HG02840 (cell line): ENCODE results near the gene MZT2A.
"Not testable (repeated sequence)": the region's sequence is repeated elsewhere in the genome, so short reads cannot be mapped to it uniquely, and the experiment has no call there.

Source experiments
- ATAC-seq: cut with Tn5 transposase; IDR thresholded peaks from one replicate; pipeline ENCODE4 v1.9.1; 2021; ENCODE audit warnings: mild to moderate bottlenecking, moderate library complexity, moderate number of reproducible peaks; ENCODE audit not compliant: unreplicated experiment, low FRiP score

MZT2A gene

DNA sequence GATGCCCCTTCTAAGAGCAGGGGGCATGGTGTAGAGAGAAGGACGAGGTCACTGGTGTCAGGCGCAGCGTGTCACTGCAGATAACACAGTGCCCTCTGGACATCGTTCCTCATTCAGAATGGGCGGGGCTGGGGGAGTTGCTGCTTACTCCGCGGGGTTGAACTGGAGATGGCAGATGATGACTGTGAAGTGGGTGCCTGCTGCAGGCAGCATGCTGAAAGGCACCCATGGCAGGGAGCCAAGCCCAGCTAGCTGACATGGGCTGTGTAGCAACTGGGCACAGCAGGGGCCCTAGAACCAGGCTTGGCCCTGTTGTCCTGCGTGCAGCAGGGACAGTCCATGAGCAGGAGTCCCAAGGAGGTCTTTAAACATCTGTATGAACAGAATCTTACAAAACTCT lies 20.6 kb downstream of the MZT2A start:
- not testable (repeated sequence) for ATAC-seq

DNA sequence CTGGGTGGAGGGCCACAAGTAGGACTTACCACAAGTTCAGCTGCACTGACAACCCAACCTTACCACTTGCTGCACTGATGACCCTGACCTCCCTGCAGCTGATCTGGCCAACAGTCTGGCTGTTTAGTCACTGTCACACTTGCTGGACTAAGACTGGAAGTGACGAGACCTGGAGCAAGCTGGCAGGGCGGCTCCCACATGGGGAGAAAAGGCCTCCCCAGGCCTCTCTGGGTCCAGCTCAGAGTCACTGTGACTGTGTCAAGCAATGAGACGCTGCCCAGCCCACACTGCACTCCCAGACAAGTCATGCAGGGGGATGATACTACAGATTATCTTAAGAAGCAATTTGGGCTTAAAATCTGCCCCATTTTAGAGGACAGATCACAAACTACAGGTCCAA lies 21.3 kb downstream of the MZT2A start:
- not testable (repeated sequence) for ATAC-seq

DNA sequence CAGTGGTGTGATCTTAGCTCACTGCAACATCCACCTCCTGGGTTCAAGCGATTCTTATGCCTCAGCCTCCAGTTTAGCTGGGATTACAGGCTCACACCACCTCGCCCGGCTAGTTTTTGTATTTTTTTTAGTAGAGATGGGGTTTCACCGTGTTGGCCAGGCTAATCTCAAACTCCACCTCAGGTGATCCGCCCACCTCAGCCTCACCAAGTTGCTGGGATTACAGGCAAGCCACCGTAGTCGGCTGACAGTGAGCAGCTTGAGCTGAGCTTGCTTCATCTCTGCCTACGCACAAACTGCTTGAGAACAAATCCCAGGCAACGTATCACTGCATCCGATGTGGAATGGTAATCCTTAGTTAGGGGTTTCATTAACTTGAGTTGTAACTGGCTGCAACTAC lies 24.5 kb downstream of the MZT2A start:
- not testable (repeated sequence) for ATAC-seq

DNA sequence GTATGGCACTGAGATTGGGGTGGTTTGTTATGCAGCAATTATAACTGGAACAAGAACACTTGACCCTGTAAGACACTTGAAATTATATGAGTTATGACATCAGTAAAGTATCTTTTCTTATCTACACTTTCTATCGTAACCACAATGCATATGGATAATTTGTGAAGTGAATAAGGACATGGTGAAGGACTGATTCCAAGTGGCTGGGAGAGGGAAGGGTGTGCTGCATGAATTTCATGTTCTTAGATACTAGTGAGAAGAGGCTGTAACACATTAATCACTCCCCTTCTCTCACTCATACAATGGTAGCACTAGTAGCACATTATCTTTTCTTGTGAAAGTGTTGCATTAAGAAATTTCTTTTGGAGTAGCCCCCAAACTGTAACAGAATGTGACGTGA lies 37.3 kb downstream of the MZT2A start:
- ATAC-seq: not testable (repeated sequence)

DNA sequence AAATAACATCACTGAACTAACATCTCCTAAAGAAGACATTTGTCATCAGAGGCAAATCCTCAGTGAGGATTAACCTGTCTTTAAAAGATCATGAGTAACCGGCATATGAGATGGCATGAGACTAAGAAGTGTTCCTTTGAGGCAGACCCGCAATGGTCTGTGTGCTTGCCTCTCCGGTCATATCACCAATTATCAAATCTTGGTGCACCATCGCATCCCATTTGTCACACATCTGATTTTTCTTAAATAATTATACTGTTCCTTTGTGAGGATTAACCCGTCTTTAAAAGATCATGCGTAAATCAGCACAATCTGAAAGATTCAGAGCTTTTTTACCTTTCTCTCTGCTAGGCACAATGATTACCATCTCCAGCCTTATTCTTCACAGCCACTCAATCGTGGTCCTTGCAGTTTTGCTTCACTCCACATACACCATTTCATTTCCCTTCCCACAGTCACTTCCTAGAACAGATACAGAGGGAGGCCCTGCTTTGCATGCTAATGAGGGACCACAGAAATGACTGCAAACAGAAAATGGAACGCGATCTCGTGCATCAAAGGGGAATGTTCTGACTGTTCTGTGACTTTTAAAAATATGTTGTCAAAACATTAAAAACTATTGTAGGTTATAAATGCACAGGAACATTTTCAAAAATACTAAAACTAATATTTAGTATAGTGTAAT lies 40.8 kb downstream of the MZT2A start:
- peak; percentile 81 for ATAC-seq

DNA sequence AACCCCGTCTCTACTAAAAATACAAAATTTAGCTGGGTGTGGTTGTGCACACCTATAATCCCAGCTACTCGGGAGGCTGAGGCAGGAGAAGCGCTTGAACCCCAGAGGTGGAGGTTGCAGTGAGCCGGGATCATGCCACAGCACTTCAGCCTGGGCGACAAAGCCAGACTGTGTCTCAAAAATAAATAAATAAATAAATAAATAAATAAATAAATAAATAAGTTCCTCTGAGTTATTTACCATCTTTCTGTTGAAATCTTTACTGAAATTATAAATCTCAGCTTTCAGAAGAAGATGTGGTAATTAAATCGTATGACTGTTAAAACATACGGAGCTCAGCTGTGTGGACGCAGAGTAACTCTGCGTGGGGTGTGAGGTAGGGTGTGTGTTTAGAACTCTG lies 44.2 kb downstream of the MZT2A start:
- not testable (repeated sequence) for ATAC-seq

DNA sequence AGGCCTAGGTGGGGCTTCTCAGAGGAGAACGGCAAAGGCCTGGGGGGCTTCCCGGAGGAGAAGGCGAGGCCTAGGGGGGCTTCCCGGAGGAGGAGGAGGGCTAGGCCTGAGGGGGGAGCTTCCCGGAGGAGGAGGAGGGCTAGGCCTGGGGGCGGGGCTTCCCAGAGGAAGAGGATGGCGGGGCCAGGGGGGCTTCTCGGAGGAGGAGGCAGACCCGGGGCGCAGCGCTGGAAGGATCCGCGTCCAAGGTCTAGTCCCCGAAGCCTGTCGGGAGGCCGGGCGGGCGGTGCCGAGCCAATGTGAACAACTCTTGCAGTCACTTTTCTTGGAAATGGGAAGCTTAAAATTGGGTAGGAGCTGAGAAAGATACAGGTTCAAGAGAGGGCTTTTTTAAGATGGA lies 46.3 kb downstream of the MZT2A start:
- no peak for ATAC-seq

DNA sequence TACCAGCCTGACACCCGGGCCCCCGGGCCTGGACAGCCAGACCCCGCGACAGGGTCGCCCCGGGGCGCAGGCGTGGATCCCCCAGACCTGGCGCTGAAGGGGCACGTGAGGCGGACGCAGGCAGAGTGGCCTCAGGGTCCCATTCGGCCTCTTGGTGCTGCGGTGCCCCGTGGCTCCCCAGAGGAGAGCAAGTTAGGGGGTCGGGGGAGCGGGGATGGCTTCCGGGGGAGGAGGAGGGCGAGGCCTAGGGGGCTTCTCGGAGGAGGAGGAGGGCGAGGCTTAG lies 46.7 kb downstream of the MZT2A start:
- ATAC-seq: not testable (repeated sequence)

DNA sequence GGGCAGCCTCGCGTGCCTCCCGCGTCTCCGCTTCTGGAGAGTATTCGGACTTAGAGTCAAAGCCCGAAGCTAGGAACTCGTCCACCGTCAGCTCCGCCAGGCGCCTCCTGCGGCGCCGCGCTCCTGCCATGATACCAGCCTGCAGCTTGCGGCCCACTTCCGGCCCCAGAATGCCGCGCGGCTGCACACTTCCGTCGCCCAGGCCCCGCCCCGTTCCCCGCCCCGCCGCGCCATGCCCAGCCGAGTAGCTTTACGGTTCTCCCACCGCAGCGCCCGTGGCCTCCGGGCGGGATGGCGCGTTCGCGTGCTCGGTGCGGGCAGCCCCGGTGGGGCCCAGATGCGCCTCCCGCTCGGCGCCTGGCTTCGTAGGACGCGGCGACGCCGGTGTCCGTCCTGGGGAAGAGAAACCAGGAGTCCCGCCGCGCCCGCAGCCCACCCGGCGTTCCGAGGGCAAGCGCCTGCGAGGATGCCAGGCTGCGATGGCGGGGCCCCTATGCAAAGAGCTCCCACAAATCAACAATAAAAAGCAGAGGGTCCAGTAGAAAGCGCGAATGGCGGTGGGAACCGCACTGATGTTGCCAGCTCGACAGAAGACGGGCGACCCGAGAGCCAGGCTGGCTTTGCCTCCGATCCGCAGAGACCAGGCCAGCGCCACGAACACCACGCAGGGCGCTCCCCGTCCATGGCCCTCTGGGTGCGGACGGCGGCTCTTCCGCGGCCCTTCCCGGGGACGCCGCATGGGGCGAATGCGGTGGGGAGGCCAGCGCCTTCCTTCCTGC lies 47.3 kb downstream of the MZT2A start:
- ATAC-seq: not testable (repeated sequence)

DNA sequence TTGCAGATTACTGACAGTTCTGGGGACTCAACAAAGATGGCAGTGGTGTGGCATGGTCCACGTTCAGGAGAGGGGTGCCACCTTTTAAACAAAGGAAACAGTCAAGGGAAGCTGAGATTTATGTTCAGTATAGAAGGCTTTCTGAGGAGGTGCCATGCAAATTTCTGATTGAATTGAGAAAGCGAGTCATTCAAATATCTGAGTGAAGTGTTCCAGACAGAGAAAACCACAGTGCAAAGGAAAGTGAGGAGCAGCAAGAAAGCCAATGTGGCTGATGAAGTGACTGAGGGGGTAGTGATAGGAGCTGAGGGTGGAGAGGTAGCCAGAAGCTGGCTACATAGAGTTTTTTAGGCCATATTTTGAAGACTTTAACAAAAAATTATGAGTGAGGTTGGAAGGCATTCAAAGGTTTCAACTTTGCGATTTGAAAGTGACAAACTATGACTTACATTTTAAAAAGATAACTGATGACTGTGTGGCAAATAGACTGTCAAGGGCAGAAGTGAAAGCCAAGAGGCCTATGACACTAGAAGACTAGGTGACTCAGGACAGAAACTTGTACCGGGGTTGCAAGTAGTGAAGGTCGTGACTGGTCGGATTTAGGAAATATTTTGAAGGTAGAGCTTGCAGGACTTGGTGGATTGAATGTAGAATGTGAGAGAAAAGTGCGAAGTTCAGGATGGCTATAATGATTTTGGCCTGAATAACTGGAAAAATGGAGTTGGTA lies 51.3 kb downstream of the MZT2A start:
- ATAC-seq: not testable (repeated sequence)
